NB4 (cell line): ENCODE results near the gene KRT2.

Source experiments
- CTCF ChIP-seq: IDR thresholded peaks from one replicate; pipeline ENCODE4 v1.5.1; 2012; ENCODE audit warnings: low read depth, low read length
- MYC ChIP-seq: IDR thresholded peaks from 2 replicates; pipeline ENCODE4 v1.6.1; 2011; ENCODE audit warnings: low read depth, low read length
- POLR2A ChIP-seq: IDR thresholded peaks from 2 replicates; pipeline ENCODE4 v1.6.1; 2011; ENCODE audit warnings: mild to moderate bottlenecking; ENCODE audit not compliant: insufficient read length; ENCODE audit errors: extremely low read depth
- TF ChIP-seq, protein P1 (sequence below): IDR thresholded peaks from 2 replicates; pipeline ENCODE4 v1.6.1; 2011; ENCODE audit warnings: low read depth, low read length

DNA sequence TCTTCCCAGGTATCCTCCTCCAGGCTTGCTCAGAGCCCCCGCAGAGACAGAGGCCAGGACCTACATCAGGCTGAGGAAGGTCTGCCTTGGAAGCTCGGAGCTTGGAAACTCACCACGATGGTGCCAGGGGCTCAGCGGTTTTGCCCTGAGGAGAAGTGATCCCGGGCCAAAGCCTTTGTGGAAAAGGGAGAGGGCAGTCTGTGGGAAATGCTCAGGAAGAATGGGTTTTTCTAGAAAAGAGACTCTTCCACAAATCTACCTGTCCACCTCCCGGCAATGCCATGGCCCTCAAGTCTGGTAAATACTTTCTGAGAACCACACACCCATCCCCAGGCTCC, 8.0 kb downstream of the KRT2 start:
- TF ChIP-seq CTCF (no peak), POLR2A (no peak), MYC (no peak)
- TF ChIP-seq, protein P1, sequence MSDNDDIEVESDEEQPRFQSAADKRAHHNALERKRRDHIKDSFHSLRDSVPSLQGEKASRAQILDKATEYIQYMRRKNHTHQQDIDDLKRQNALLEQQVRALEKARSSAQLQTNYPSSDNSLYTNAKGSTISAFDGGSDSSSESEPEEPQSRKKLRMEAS = no peak
